ENCODE results near the gene ADCY2.

DNA sequence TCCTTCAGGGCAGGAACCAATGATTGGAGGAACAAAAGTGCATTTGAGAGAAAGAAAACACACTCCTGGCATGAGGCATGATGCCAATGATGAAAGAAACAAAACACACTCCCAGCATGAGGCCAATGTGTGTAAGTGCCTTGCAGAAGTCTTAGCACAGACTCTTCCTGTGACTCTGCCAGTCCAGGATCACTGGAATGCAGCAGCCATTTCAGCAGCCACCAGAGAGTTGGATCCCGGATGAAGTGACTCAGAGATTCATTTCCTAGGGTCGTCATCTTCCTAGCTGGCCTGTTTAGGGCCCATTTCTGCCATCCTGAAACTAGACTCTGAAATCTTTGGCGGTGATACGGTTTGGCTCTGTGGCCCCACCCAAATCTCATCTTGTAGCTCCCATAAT lies 242.5 kb downstream of the ADCY2 start:
- TF ChIP-seq, protein P1, sequence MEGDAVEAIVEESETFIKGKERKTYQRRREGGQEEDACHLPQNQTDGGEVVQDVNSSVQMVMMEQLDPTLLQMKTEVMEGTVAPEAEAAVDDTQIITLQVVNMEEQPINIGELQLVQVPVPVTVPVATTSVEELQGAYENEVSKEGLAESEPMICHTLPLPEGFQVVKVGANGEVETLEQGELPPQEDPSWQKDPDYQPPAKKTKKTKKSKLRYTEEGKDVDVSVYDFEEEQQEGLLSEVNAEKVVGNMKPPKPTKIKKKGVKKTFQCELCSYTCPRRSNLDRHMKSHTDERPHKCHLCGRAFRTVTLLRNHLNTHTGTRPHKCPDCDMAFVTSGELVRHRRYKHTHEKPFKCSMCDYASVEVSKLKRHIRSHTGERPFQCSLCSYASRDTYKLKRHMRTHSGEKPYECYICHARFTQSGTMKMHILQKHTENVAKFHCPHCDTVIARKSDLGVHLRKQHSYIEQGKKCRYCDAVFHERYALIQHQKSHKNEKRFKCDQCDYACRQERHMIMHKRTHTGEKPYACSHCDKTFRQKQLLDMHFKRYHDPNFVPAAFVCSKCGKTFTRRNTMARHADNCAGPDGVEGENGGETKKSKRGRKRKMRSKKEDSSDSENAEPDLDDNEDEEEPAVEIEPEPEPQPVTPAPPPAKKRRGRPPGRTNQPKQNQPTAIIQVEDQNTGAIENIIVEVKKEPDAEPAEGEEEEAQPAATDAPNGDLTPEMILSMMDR (IDR thresholded peaks at IDR 0.05): no peak
- TF ChIP-seq POLR2A (IDR thresholded peaks at IDR 0.05): no peak

All from esophagus squamous epithelium (tissue), 4 donors.